ENCODE measurements around the gene DHRS7C.

DHRS7C gene

DNA sequence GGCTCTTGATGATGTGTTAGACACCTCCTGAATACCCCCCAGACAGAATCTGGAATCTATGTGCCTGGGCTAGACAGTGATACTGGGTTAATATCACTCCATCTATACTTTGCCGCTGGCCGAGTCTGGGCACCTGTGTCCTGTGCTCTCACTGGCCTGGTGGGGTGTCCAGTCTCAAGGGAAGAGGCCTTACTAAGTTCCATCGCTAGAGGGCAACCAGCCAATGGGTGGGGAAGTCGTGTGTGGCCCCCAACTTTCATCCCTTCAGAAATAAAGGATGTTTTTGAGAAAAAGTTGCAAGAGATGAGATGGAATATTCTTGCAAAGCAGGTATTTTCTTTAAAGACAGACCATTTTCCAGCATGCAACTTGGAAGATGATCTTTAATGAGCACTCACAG, 32.7 kb upstream of the DHRS7C start:
- H3K4me1 ChIP-seq (ENCODE audit: control insufficient read depth, insufficient read depth, low read length): peaks cover 3% of the 10 kb centered on the region
- no peaks in the 10 kb centered on the region for H3K36me3 ChIP-seq (ENCODE audit: control insufficient read depth, insufficient read depth, low read length, severe bottlenecking)
- no peaks in the 10 kb centered on the region for H3K9me3 ChIP-seq (ENCODE audit: control insufficient read depth, low read length)
- peaks cover 23% of the 10 kb centered on the region for H3K27me3 ChIP-seq (replicated peaks; ENCODE audit: control insufficient read depth, insufficient read depth, low read length)
- no peak overlapping the region for H3K9ac ChIP-seq (ENCODE audit: low read length)
- H3K4me3 ChIP-seq (ENCODE audit: low read length): no peak overlapping the region
- DNase-seq (ENCODE audit: low read depth): no peak

DNA sequence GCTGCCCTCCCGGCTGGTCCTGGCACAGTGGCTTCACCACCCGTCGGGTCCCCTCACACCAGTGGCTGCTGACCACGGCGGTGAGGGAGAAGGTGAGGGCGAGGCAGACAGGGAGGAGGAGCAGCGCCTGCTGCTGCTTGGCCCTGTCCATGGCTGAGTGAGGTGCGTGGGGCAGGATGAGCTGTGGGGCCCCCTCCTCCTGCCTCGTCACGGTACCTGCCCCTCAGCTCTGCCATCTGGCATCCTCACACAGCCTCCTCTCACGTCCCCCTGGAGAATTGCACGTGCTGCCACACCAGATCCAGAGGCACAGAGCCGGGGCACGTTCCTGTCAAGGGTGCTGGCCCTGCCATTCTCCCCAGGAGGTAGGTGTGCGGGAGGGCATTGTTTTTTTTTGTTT, 30.5 kb upstream of the DHRS7C start, which contains the start of gene GSG1L2:
Gene GSG1L2, minus strand, starts transcription at position 159 of the 400 bp plus-strand sequence. Its CDS starts 8 bp downstream, at position 151.
- peaks cover 24% of the 10 kb centered on the region for H3K27me3 ChIP-seq (replicated peaks; ENCODE audit: control insufficient read depth, insufficient read depth, low read length)
- DNase-seq (ENCODE audit: low read depth): no peak
- no peaks in the 10 kb centered on the region for H3K9me3 ChIP-seq (ENCODE audit: control insufficient read depth, low read length)
- H3K4me1 ChIP-seq (ENCODE audit: control insufficient read depth, insufficient read depth, low read length): no peaks in the 10 kb centered on the region
- no peak within 1 kb of the TSS for H3K9ac ChIP-seq (ENCODE audit: low read length)
- no peak within 1 kb of the TSS for H3K4me3 ChIP-seq (ENCODE audit: low read length)
- no peaks in the 10 kb centered on the region for H3K36me3 ChIP-seq (ENCODE audit: control insufficient read depth, insufficient read depth, low read length, severe bottlenecking)

DNA sequence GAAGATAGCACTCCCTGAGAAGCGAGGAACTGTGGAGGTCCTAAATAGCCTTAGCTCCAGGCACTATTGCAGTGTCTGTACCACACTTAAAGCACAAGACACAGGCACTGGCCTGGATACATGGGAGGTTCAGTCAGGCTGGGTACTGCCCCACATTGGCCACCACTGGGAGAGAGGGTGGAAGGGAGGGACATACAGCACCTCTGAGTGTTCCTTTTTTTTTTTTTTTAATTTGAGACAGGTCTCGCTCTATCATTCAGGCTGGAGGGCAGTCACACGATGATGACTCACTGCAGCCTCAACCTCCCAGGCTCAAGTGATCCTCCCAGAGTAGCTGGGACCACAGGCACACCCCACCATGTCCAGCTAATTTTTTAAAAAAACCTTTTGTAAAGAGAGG, 29.1 kb upstream of the DHRS7C start:
- no peak overlapping the region for H3K4me3 ChIP-seq (ENCODE audit: low read length)
- H3K36me3 ChIP-seq (ENCODE audit: control insufficient read depth, insufficient read depth, low read length, severe bottlenecking): no peaks in the 10 kb centered on the region
- H3K9me3 ChIP-seq (ENCODE audit: control insufficient read depth, low read length): no peaks in the 10 kb centered on the region
- H3K9ac ChIP-seq (ENCODE audit: low read length): no peak overlapping the region
- DNase-seq (ENCODE audit: low read depth): no peak
- H3K27me3 ChIP-seq (replicated peaks; ENCODE audit: control insufficient read depth, insufficient read depth, low read length): peaks cover 33% of the 10 kb centered on the region
- no peaks in the 10 kb centered on the region for H3K4me1 ChIP-seq (ENCODE audit: control insufficient read depth, insufficient read depth, low read length)

DNA sequence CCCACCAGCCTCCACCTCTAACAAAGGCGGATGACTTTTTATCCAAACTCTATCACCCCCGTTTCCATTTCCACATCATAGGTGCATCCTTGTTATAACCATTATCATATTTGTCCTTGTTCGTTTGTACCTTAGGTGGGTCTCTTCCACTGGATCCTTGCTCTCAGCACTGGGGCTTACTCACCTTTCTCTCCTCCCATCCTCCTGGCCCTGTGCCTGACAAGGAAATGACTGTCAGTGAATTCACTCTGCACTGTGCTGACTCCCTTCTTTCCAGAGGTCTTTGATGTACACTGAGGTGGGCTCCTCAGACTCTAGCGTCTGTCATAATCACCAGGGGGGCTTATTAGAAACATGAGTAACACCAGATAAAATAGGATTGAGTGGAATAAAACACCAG, 27.4 kb upstream of the DHRS7C start:
- DNase-seq (ENCODE audit: low read depth): no peak
- H3K9ac ChIP-seq (ENCODE audit: low read length): no peak overlapping the region
- H3K9me3 ChIP-seq (ENCODE audit: control insufficient read depth, low read length): no peaks in the 10 kb centered on the region
- H3K36me3 ChIP-seq (ENCODE audit: control insufficient read depth, insufficient read depth, low read length, severe bottlenecking): no peaks in the 10 kb centered on the region
- H3K27me3 ChIP-seq (replicated peaks; ENCODE audit: control insufficient read depth, insufficient read depth, low read length): peaks cover 29% of the 10 kb centered on the region
- no peaks in the 10 kb centered on the region for H3K4me1 ChIP-seq (ENCODE audit: control insufficient read depth, insufficient read depth, low read length)
- no peak overlapping the region for H3K4me3 ChIP-seq (ENCODE audit: low read length)

DNA sequence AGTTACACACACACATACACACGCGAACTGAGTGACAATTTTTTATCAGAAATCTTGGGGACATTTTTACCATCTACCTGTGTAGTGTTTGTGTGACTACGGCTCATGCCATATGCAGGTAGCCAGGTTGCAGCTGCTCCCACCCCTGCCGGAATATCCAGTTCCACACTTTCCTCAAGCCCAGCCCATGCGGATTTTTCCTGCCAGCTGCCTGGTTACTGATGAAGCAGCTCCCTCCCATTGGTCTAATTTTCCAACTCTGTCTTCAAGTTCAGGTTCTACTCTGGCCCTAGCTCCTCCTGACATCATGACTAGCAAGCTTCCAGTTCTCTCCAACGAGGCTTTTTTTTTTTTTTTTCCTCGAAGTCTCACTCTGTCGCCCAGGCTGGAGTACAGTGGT, 25.7 kb upstream of the DHRS7C start:
- Histone ChIP-seq H3K4me3 (ENCODE audit: low read length) (no peak overlapping the region), H3K36me3 (ENCODE audit: control insufficient read depth, insufficient read depth, low read length, severe bottlenecking) (no peaks in the 10 kb centered on the region), H3K4me1 (ENCODE audit: control insufficient read depth, insufficient read depth, low read length) (no peaks in the 10 kb centered on the region), H3K9ac (ENCODE audit: low read length) (no peak overlapping the region), H3K27me3 (replicated peaks; ENCODE audit: control insufficient read depth, insufficient read depth, low read length) (peaks cover 21% of the 10 kb centered on the region), H3K9me3 (ENCODE audit: control insufficient read depth, low read length) (no peaks in the 10 kb centered on the region)
- peak; percentile 2 for DNase-seq (ENCODE audit: low read depth)

DNA sequence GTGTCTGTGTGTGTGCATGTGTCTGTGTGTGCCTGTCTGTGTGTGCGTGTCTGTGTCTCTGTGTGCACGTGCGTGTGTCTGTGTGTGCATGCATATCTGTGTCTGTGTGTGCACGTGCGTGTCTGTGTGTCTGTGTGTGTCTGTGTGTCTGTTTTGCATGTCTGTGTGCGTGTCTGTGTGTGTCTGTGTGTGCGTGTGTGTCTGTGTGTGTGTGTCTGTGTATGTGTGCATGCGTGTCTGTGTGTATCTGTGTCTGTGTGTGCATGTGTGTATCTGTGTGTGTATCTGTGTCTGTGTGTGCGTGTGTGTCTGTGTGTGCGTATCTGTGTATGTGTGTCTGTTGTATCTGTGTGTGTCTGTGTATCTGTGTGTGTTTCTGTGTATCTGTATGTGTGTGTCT, 25.1 kb upstream of the DHRS7C start:
- H3K9ac ChIP-seq (ENCODE audit: low read length): no peak overlapping the region
- H3K27me3 ChIP-seq (replicated peaks; ENCODE audit: control insufficient read depth, insufficient read depth, low read length): peaks cover 17% of the 10 kb centered on the region
- no peaks in the 10 kb centered on the region for H3K36me3 ChIP-seq (ENCODE audit: control insufficient read depth, insufficient read depth, low read length, severe bottlenecking)
- no peak overlapping the region for H3K4me3 ChIP-seq (ENCODE audit: low read length)
- H3K4me1 ChIP-seq (ENCODE audit: control insufficient read depth, insufficient read depth, low read length): no peaks in the 10 kb centered on the region
- no peaks in the 10 kb centered on the region for H3K9me3 ChIP-seq (ENCODE audit: control insufficient read depth, low read length)
- no peak for DNase-seq (ENCODE audit: low read depth)

DNA sequence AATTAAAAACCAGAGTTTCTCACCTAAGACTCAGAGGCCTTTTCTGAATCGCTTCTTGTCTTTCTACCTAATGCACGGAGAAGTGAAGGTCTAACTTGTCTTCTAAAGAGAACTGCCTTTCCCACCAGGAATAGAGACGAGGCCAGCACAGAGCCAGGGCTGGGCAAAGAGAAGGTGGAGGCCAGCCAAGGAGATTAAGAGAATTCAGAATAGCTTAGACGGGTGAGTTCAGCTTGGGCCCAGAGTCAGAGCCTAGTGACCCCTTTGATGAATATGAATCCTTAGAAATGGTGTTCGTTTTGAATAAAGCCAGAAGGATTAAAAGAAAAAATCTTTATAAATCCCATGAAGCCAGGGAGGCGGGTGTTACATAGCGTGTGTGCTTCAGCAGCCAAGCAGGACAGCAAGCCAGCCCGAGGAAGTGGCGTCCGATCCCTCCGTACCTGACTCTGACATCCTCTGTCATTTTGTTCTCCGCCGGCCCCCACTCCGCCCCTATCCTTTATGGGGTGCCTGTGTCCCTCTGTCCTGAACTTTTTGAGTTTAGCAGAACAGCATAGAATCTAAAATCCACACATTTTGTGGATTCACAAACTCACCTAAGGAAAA, 23.0 kb upstream of the DHRS7C start:
- Histone ChIP-seq H3K27me3 (replicated peaks; ENCODE audit: control insufficient read depth, insufficient read depth, low read length) (peaks cover 31% of the 10 kb centered on the region), H3K9ac (ENCODE audit: low read length) (no peak overlapping the region), H3K9me3 (ENCODE audit: control insufficient read depth, low read length) (no peaks in the 10 kb centered on the region), H3K4me3 (ENCODE audit: low read length) (no peak overlapping the region), H3K36me3 (ENCODE audit: control insufficient read depth, insufficient read depth, low read length, severe bottlenecking) (no peaks in the 10 kb centered on the region), H3K4me1 (ENCODE audit: control insufficient read depth, insufficient read depth, low read length) (no peaks in the 10 kb centered on the region)
- DNase-seq (ENCODE audit: low read depth): no peak

DNA sequence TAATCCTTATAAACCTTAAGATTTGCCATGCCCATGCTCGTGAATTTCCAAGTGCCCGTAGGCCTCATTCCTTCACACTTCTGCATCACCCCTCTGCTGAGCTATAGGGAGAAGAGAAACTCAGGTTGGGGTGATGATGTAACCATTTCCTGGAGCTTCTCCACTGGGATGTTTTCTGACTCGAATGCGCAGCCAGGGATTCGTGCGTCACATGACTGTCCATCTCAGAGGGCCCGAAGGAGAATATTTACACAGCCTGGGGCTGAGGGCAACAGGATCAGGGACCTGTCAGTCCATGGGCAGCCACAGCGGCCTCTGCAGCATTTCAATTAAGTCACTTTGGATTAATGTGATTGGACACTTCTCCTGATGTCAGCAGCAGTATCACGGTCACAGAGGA, 21.8 kb upstream of the DHRS7C start:
- no peak overlapping the region for H3K9ac ChIP-seq (ENCODE audit: low read length)
- peaks cover 31% of the 10 kb centered on the region for H3K27me3 ChIP-seq (replicated peaks; ENCODE audit: control insufficient read depth, insufficient read depth, low read length)
- no peaks in the 10 kb centered on the region for H3K36me3 ChIP-seq (ENCODE audit: control insufficient read depth, insufficient read depth, low read length, severe bottlenecking)
- H3K9me3 ChIP-seq (ENCODE audit: control insufficient read depth, low read length): no peaks in the 10 kb centered on the region
- no peak overlapping the region for H3K4me3 ChIP-seq (ENCODE audit: low read length)
- no peak for DNase-seq (ENCODE audit: low read depth)
- no peaks in the 10 kb centered on the region for H3K4me1 ChIP-seq (ENCODE audit: control insufficient read depth, insufficient read depth, low read length)

DNA sequence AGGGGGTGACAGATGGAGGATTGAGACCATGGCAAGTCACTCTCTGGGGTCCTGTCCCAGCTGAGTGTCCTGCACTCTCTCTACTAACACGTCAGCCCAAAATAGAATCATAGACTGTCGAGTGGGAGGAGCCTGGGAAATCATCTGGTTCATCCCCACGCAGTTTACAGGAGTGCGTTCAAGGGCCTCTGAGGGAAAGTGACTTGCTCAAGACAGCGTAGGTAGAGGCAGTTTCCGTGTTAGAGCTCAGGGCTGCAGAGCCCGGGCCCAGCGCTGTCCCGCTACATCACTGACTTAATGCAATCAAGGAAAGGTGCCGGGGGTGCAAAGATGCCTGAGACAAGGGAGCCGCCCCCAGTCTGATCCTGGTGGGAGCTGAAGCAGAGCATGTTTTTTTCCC, 20.1 kb upstream of the DHRS7C start:
- no peak for DNase-seq (ENCODE audit: low read depth)
- no peaks in the 10 kb centered on the region for H3K4me1 ChIP-seq (ENCODE audit: control insufficient read depth, insufficient read depth, low read length)
- no peak overlapping the region for H3K9ac ChIP-seq (ENCODE audit: low read length)
- peaks cover 25% of the 10 kb centered on the region for H3K27me3 ChIP-seq (replicated peaks; ENCODE audit: control insufficient read depth, insufficient read depth, low read length)
- H3K36me3 ChIP-seq (ENCODE audit: control insufficient read depth, insufficient read depth, low read length, severe bottlenecking): no peaks in the 10 kb centered on the region
- no peaks in the 10 kb centered on the region for H3K9me3 ChIP-seq (ENCODE audit: control insufficient read depth, low read length)
- H3K4me3 ChIP-seq (ENCODE audit: low read length): no peak overlapping the region

DNA sequence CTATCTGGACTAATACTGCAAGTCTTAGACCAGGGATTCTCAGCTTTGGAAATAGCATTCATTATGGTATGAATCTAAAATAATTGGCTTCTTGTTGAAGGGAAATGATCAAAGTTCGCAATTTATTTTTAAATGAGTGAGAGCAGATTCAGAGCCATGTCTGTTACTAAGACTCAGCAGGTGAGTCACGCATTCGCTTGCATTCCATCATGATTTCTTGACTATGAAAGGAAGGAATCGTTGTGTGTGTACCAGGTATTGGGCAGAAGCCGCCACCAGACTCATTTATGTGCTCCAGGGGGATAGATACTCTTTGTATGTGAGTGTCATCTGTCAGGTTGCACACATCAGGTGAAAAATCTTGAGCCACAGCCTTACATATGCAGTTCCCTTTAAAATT, 19.7 kb upstream of the DHRS7C start:
- no peak for DNase-seq (ENCODE audit: low read depth)
- no peaks in the 10 kb centered on the region for H3K36me3 ChIP-seq (ENCODE audit: control insufficient read depth, insufficient read depth, low read length, severe bottlenecking)
- H3K9ac ChIP-seq (ENCODE audit: low read length): no peak overlapping the region
- no peaks in the 10 kb centered on the region for H3K9me3 ChIP-seq (ENCODE audit: control insufficient read depth, low read length)
- H3K4me3 ChIP-seq (ENCODE audit: low read length): no peak overlapping the region
- H3K4me1 ChIP-seq (ENCODE audit: control insufficient read depth, insufficient read depth, low read length): no peaks in the 10 kb centered on the region
- peaks cover 23% of the 10 kb centered on the region for H3K27me3 ChIP-seq (replicated peaks; ENCODE audit: control insufficient read depth, insufficient read depth, low read length)

DNA sequence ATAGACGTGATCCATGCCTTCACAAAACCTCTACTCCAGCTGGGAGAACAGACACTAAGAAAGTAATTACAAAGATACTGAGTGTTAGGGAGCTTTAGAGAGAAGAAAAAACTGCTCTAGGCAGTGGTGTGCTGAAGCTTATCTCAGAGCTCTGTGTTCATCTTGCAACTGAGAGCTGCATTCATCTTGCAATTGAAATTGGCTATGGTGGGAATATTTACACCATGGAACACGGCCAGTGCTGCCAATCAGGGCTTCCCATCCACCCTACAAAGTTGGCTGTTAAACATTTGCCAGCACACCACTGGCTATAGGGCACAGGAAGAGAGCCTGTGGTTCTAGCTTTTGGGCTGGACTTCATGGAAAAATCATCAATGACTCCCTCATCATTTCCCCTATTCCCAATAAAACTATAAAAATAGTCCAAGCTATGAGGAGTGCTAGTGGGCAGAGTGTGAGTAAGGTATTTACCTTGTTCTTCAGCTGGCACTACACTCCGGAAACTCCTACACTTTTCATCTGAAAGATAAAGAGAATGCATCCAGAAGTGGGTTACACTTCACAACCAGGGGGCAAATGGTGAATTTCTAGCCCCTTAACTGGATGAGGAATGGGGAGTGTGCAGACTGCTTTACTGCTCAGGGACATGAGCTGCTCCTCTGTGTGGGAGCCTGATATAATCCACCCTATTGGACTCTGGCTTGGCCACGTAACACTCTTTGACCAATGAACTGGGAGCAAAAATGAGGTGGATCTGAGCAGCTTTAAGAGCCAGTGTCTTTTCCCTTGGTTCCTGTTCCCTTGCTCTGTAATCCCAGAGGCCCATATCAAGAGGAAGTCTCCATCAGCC, 18.9 kb upstream of the DHRS7C start:
- Histone ChIP-seq H3K36me3 (ENCODE audit: control insufficient read depth, insufficient read depth, low read length, severe bottlenecking) (no peaks in the 10 kb centered on the region), H3K27me3 (replicated peaks; ENCODE audit: control insufficient read depth, insufficient read depth, low read length) (peaks cover 15% of the 10 kb centered on the region), H3K4me3 (ENCODE audit: low read length) (no peak overlapping the region), H3K4me1 (ENCODE audit: control insufficient read depth, insufficient read depth, low read length) (no peaks in the 10 kb centered on the region), H3K9me3 (ENCODE audit: control insufficient read depth, low read length) (no peaks in the 10 kb centered on the region), H3K9ac (ENCODE audit: low read length) (no peak overlapping the region)
- no peak for DNase-seq (ENCODE audit: low read depth)
